ENCODE results near the gene CPNE2.
"Not testable (repeated sequence)": the region's sequence is repeated elsewhere in the genome, so short reads cannot be mapped to it uniquely, and the experiment has no call there.

CPNE2 gene

GRCh38 chr16:57100445-57100844 lies 8.1 kb downstream of the CPNE2 start:
- H3K27ac Mint-ChIP-seq = no peak overlapping the region
- no peaks in the 10 kb centered on the region for H3K27me3 Mint-ChIP-seq
- H3K9me3 Mint-ChIP-seq (ENCODE audit: low read depth) = no peaks in the 10 kb centered on the region
- no peaks in the 10 kb centered on the region for H3K36me3 Mint-ChIP-seq
- H3K4me1 Mint-ChIP-seq (ENCODE audit: low read depth) = peaks cover 10% of the 10 kb centered on the region
- no peak overlapping the region for H3K4me3 Mint-ChIP-seq

GRCh38 chr16:57102888-57103851 lies 10.8 kb downstream of the CPNE2 start:
- H3K4me3 Mint-ChIP-seq = no peak overlapping the region
- no peaks in the 10 kb centered on the region for H3K27me3 Mint-ChIP-seq
- no peaks in the 10 kb centered on the region for H3K9me3 Mint-ChIP-seq (ENCODE audit: low read depth)
- no peak overlapping the region for H3K27ac Mint-ChIP-seq
- H3K36me3 Mint-ChIP-seq = no peaks in the 10 kb centered on the region
- H3K4me1 Mint-ChIP-seq (ENCODE audit: low read depth) = peaks cover 10% of the 10 kb centered on the region

GRCh38 chr16:57104706-57105105 lies 12.3 kb downstream of the CPNE2 start:
- Mint-ChIP-seq H3K27me3 (no peaks in the 10 kb centered on the region), H3K4me1 (ENCODE audit: low read depth) (peaks cover 10% of the 10 kb centered on the region), H3K36me3 (no peaks in the 10 kb centered on the region), H3K27ac (no peak overlapping the region), H3K4me3 (no peak overlapping the region), H3K9me3 (ENCODE audit: low read depth) (no peaks in the 10 kb centered on the region)

- Mint-ChIP-seq H3K4me1 (ENCODE audit: low read depth) (peaks cover 8% of the 10 kb centered on the region), H3K36me3 (no peaks in the 10 kb centered on the region), H3K27ac (no peak overlapping the region)
Measured at GRCh38 chr16:57105184-57105583, 12.8 kb downstream of the CPNE2 start.

GRCh38 chr16:57106767-57107166 lies 14.4 kb downstream of the CPNE2 start:
- H3K27ac Mint-ChIP-seq = no peak overlapping the region
- peaks cover 8% of the 10 kb centered on the region for H3K4me1 Mint-ChIP-seq (ENCODE audit: low read depth)
- H3K27me3 Mint-ChIP-seq = no peaks in the 10 kb centered on the region
- no peaks in the 10 kb centered on the region for H3K36me3 Mint-ChIP-seq
- H3K4me3 Mint-ChIP-seq = no peak overlapping the region
- no peaks in the 10 kb centered on the region for H3K9me3 Mint-ChIP-seq (ENCODE audit: low read depth)

More at GRCh38 chr16:57105184-57105583, 12.8 kb downstream of the CPNE2 start:
- no peaks in the 10 kb centered on the region for H3K27me3 Mint-ChIP-seq
- H3K4me3 Mint-ChIP-seq = no peak overlapping the region
- H3K9me3 Mint-ChIP-seq (ENCODE audit: low read depth) = no peaks in the 10 kb centered on the region

GRCh38 chr16:57107321-57107922 lies 15.0 kb downstream of the CPNE2 start:
- Mint-ChIP-seq H3K9me3 (ENCODE audit: low read depth) (no peaks in the 10 kb centered on the region), H3K4me3 (no peak overlapping the region), H3K36me3 (no peaks in the 10 kb centered on the region), H3K4me1 (ENCODE audit: low read depth) (peaks cover 8% of the 10 kb centered on the region), H3K27me3 (no peaks in the 10 kb centered on the region), H3K27ac (no peak overlapping the region)

- no peaks in the 10 kb centered on the region for H3K27me3 Mint-ChIP-seq
- no peaks in the 10 kb centered on the region for H3K9me3 Mint-ChIP-seq (ENCODE audit: low read depth)
- no peaks in the 10 kb centered on the region for H3K36me3 Mint-ChIP-seq
- no peak overlapping the region for H3K4me3 Mint-ChIP-seq
- H3K27ac Mint-ChIP-seq = no peak overlapping the region
- H3K4me1 Mint-ChIP-seq (ENCODE audit: low read depth) = peaks cover 8% of the 10 kb centered on the region
Measured at GRCh38 chr16:57108432-57108831, 16.0 kb downstream of the CPNE2 start.

GRCh38 chr16:57109259-57110105 lies 17.1 kb downstream of the CPNE2 start:
- H3K4me3 Mint-ChIP-seq; H3K4me1 Mint-ChIP-seq (ENCODE audit: low read depth); H3K27ac Mint-ChIP-seq; H3K36me3 Mint-ChIP-seq; H3K9me3 Mint-ChIP-seq (ENCODE audit: low read depth); H3K27me3 Mint-ChIP-seq: not testable (repeated sequence)

- Mint-ChIP-seq H3K9me3 (ENCODE audit: low read depth) (no peaks in the 10 kb centered on the region), H3K4me3 (no peak overlapping the region), H3K27me3 (no peaks in the 10 kb centered on the region), H3K36me3 (no peaks in the 10 kb centered on the region), H3K4me1 (ENCODE audit: low read depth) (no peaks in the 10 kb centered on the region), H3K27ac (no peak overlapping the region)
Measured at GRCh38 chr16:57110937-57111336, 18.6 kb downstream of the CPNE2 start.

GRCh38 chr16:57111420-57111819 lies 19.0 kb downstream of the CPNE2 start:
- no peaks in the 10 kb centered on the region for H3K27me3 Mint-ChIP-seq
- no peak overlapping the region for H3K27ac Mint-ChIP-seq
- no peaks in the 10 kb centered on the region for H3K4me1 Mint-ChIP-seq (ENCODE audit: low read depth)
- no peaks in the 10 kb centered on the region for H3K9me3 Mint-ChIP-seq (ENCODE audit: low read depth)
- no peak overlapping the region for H3K4me3 Mint-ChIP-seq
- H3K36me3 Mint-ChIP-seq = no peaks in the 10 kb centered on the region

GRCh38 chr16:57112403-57113041 lies 20.1 kb downstream of the CPNE2 start:
- Mint-ChIP-seq H3K36me3 (no peaks in the 10 kb centered on the region), H3K27me3 (no peaks in the 10 kb centered on the region), H3K4me1 (ENCODE audit: low read depth) (no peaks in the 10 kb centered on the region), H3K9me3 (ENCODE audit: low read depth) (no peaks in the 10 kb centered on the region), H3K4me3 (no peak overlapping the region), H3K27ac (no peak overlapping the region)

- no peaks in the 10 kb centered on the region for H3K4me1 Mint-ChIP-seq (ENCODE audit: low read depth)
- no peaks in the 10 kb centered on the region for H3K27me3 Mint-ChIP-seq
- H3K27ac Mint-ChIP-seq = no peak overlapping the region
- H3K36me3 Mint-ChIP-seq = no peaks in the 10 kb centered on the region
- H3K4me3 Mint-ChIP-seq = no peak overlapping the region
- no peaks in the 10 kb centered on the region for H3K9me3 Mint-ChIP-seq (ENCODE audit: low read depth)
Measured at GRCh38 chr16:57113042-57113453, 20.7 kb downstream of the CPNE2 start.

GRCh38 chr16:57113664-57114063 lies 21.3 kb downstream of the CPNE2 start:
- Mint-ChIP-seq H3K36me3 (no peaks in the 10 kb centered on the region), H3K9me3 (ENCODE audit: low read depth) (no peaks in the 10 kb centered on the region), H3K27ac (no peak overlapping the region), H3K27me3 (no peaks in the 10 kb centered on the region), H3K4me3 (no peak overlapping the region), H3K4me1 (ENCODE audit: low read depth) (no peaks in the 10 kb centered on the region)

GRCh38 chr16:57115168-57115513 lies 22.8 kb downstream of the CPNE2 start:
- Mint-ChIP-seq H3K36me3 (no peaks in the 10 kb centered on the region), H3K27me3 (no peaks in the 10 kb centered on the region), H3K9me3 (ENCODE audit: low read depth) (no peaks in the 10 kb centered on the region), H3K27ac (no peak overlapping the region), H3K4me3 (no peak overlapping the region), H3K4me1 (ENCODE audit: low read depth) (no peaks in the 10 kb centered on the region)
